ENCODE results near the gene TNFSF8. TPM values are rescaled to one million over a fixed set of nuclear protein-coding genes. Genes with fewer than 3 reads are reported as not detected.
A peak's percentile ranks its signal among the peaks of the same experiment; 100 is the strongest.

The TNFSF8 gene, protein sequence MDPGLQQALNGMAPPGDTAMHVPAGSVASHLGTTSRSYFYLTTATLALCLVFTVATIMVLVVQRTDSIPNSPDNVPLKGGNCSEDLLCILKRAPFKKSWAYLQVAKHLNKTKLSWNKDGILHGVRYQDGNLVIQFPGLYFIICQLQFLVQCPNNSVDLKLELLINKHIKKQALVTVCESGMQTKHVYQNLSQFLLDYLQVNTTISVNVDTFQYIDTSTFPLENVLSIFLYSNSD
- 148 and 150 TPM in 2 replicates for total RNA-seq

- Mint-ChIP-seq H3K27ac (peak within 1 kb of the TSS; percentile 99), H3K4me3 (peak within 1 kb of the TSS; percentile 90), H3K27me3 (no peaks in the 10 kb centered on the region), H3K36me3 (ENCODE audit: low read depth) (peaks cover 43% of the 10 kb centered on the region), H3K9me3 (peaks cover 3% of the 10 kb centered on the region), H3K4me1 (peaks cover 59% of the 10 kb centered on the region)
- intact Hi-C loops (cut with micrococcal nuclease): loop anchor here (1.0 to 10.0 kb wide), 6 partner anchors 8 to 425 kb away; partner anchors contain the start of gene WHRN
- peak; percentile 94 for DNase-seq
Observed at GRCh38 chr9:114930056-114930812, at the start of gene TNFSF8. Gene TNFSF8 (minus strand): TSS chr9:114930591. CDS start chr9:114930303, 288 bp downstream.

DNA sequence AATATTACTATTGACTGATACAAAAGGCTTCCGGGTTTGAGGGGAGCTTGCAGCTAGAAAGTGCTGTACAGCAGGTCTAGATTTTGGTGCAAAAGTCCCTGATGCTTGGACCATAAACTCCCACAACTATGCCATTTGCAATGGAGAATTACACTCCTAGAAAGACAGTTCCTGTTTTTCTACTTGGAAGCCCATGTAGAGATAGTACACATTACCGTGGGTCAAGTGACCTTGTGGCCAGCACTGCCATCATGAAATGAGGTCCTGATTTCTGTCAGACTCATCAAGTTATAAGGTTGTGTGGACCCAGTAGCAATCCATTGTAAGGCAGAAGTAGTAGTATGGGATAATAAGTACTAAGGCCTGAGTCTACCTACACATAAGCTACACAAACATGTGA is 42.8 kb upstream of the TNFSF8 start:
- Mint-ChIP-seq H3K9me3 (peaks cover 15% of the 10 kb centered on the region), H3K27ac (no peak overlapping the region), H3K27me3 (peaks cover 2% of the 10 kb centered on the region), H3K4me3 (no peak overlapping the region), H3K4me1 (peaks cover 17% of the 10 kb centered on the region), H3K36me3 (ENCODE audit: low read depth) (peaks cover 9% of the 10 kb centered on the region)
- intact Hi-C loops (cut with micrococcal nuclease): no loop called here
- peak; percentile 34 for DNase-seq

- Mint-ChIP-seq H3K9me3 (peaks cover 11% of the 10 kb centered on the region), H3K4me1 (peaks cover 22% of the 10 kb centered on the region), H3K27me3 (peaks cover 1% of the 10 kb centered on the region), H3K4me3 (no peak overlapping the region), H3K27ac (no peak overlapping the region), H3K36me3 (ENCODE audit: low read depth) (peaks cover 9% of the 10 kb centered on the region)
- intact Hi-C loops (cut with micrococcal nuclease): no loop called here
- DNase-seq: no peak
Observed at GRCh38 chr9:114972510-114973136, 42.2 kb upstream of the TNFSF8 start.

DNA sequence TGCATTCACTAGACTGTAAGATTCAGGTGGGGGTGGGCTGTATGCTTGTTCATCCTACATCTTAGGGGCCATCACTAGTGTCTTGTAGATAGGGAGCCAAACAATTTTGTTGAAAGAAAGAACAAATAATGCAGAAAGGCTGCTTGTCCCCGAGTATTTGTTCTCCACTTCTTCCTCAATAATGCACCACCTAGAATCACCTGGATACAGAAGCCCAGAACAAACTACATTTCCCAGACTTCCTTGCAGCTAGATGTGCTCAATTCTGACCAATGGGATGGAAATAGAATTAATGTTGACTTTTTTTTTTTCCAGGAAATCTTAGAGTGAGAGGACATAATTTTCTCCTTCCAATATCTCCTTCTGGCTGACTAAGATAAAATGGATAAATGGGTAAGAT is 38.9 kb upstream of the TNFSF8 start:
- no peak for DNase-seq
- intact Hi-C loops (cut with micrococcal nuclease): no loop called here
- H3K4me1 Mint-ChIP-seq: peaks cover 20% of the 10 kb centered on the region
- no peak overlapping the region for H3K4me3 Mint-ChIP-seq
- H3K36me3 Mint-ChIP-seq (ENCODE audit: low read depth): peaks cover 7% of the 10 kb centered on the region
- peak overlapping the region; percentile 36 for H3K27ac Mint-ChIP-seq
- H3K9me3 Mint-ChIP-seq: peaks cover 11% of the 10 kb centered on the region
- H3K27me3 Mint-ChIP-seq: no peaks in the 10 kb centered on the region

DNA sequence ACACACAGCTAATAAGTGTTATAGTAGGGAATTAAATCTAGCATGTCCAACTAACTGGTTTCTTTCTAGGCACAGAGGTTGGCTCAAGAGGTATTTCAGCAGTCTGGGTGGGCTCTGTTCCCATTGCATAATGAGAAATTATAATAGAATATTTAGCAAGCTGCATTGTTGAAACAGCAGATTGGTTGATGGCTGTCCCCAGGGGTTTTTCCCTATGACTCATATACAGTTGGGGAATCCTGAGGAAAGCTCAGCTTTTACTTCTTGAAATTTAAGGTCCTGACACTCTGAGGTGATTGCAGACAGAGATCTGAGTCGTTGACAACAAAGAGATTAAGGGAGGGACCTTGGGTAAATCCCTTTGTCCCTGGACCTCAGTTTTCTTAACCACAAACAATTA is 38.3 kb upstream of the TNFSF8 start:
- peaks cover 11% of the 10 kb centered on the region for H3K36me3 Mint-ChIP-seq (ENCODE audit: low read depth)
- H3K27me3 Mint-ChIP-seq: no peaks in the 10 kb centered on the region
- intact Hi-C loops (cut with micrococcal nuclease): loop anchor here (1.0 kb wide), 2 partner anchors 10 to 21 kb away; no protein-coding TSS in a partner anchor
- peaks cover 12% of the 10 kb centered on the region for H3K9me3 Mint-ChIP-seq
- no peak overlapping the region for H3K4me3 Mint-ChIP-seq
- peak overlapping the region; percentile 62 for H3K27ac Mint-ChIP-seq
- no peak for DNase-seq
- peaks cover 20% of the 10 kb centered on the region for H3K4me1 Mint-ChIP-seq

- DNase-seq: no peak
- peaks cover 26% of the 10 kb centered on the region for H3K36me3 Mint-ChIP-seq (ENCODE audit: low read depth)
- H3K27me3 Mint-ChIP-seq: no peaks in the 10 kb centered on the region
- no peak overlapping the region for H3K4me3 Mint-ChIP-seq
- intact Hi-C loops (cut with micrococcal nuclease): no loop called here
- H3K27ac Mint-ChIP-seq: no peak overlapping the region
- peaks cover 24% of the 10 kb centered on the region for H3K4me1 Mint-ChIP-seq
- H3K9me3 Mint-ChIP-seq: peaks cover 24% of the 10 kb centered on the region
Observed at GRCh38 chr9:114965564-114965963, 35.2 kb upstream of the TNFSF8 start.

DNA sequence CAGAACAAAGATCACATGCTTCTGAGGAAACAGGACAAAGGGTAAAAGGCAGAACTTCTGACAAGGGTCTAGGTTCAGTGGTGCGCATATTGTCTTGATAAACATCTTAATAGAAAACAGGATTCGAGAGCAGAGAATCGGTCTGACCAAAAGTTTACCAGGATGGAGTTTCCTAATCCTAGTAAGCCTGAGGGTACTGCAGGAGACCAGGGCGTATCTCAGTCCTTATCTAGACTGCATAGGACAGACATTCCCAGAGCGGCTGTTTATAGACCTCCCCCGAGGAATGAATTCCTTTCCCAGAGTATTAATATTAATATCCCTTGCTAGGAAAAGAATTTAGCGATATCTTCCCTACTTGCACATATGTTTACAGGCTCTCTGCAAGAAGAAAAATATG is 32.4 kb upstream of the TNFSF8 start:
- H3K9me3 Mint-ChIP-seq: peaks cover 29% of the 10 kb centered on the region

DNA sequence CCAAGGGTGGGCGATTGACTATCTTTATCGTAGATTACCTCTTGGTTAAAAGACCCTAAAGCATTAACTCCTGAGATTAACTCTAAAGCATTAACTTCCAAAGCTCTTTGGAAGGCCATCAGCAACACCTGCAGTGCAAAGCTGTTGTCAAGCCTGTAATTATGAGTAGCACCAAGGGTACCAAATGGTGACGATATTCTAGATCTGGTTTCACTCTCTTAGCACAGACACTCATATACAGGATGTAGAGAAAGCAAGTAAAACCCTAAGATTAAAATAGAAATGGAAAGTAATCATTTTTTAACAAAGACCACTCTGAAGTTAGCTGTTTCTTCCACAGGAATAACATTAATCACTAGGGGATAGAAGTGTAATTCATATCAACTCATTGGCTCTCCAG is 29.9 kb upstream of the TNFSF8 start:
- intact Hi-C loops (cut with micrococcal nuclease): no loop called here
- Mint-ChIP-seq H3K27me3 (no peaks in the 10 kb centered on the region), H3K4me3 (no peak overlapping the region), H3K9me3 (peaks cover 29% of the 10 kb centered on the region), H3K27ac (peak overlapping the region; percentile 98), H3K36me3 (ENCODE audit: low read depth) (peaks cover 40% of the 10 kb centered on the region), H3K4me1 (peaks cover 46% of the 10 kb centered on the region)
- no peak for DNase-seq

More for the DNA sequence above, 32.4 kb upstream of the TNFSF8 start:
- no peak for DNase-seq
- Mint-ChIP-seq H3K36me3 (ENCODE audit: low read depth) (peaks cover 42% of the 10 kb centered on the region), H3K4me3 (no peak overlapping the region), H3K4me1 (peaks cover 31% of the 10 kb centered on the region), H3K27ac (no peak overlapping the region), H3K27me3 (no peaks in the 10 kb centered on the region)
- intact Hi-C loops (cut with micrococcal nuclease): no loop called here

DNA sequence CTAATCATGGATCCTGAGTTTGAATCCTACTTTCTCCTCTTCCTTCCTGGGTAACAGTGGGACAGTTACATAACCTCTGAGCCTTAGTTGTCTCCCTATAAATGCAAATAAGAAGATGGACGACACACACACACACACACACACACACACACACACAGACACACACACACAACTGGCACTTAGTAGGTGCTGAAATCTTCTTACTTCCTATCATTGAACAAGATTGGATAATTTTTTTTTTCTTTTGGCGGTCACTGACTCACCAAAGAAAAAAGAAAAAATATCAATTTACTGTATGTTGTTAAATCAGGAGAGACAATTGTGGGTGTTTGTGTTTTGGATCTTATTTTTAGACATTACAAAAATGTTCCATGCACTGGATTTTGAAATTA is 28.4 kb upstream of the TNFSF8 start:
- Mint-ChIP-seq H3K4me1 (peaks cover 53% of the 10 kb centered on the region), H3K36me3 (ENCODE audit: low read depth) (peaks cover 37% of the 10 kb centered on the region), H3K4me3 (peak overlapping the region; percentile 72), H3K27me3 (no peaks in the 10 kb centered on the region), H3K9me3 (peaks cover 21% of the 10 kb centered on the region), H3K27ac (peak overlapping the region; percentile 98)
- DNase-seq: no peak
- intact Hi-C loops (cut with micrococcal nuclease): loop anchor here (1.0 to 5.0 kb wide), 10 partner anchors 9 to 262 kb away; partner anchors contain the start of gene TNFSF8

GRCh38 chr9:114958021-114958843 is 27.8 kb upstream of the TNFSF8 start:
- H3K4me3 Mint-ChIP-seq: peak overlapping the region; percentile 72
- peak overlapping the region; percentile 98 for H3K27ac Mint-ChIP-seq

GRCh38 chr9:114957558-114957957 is 27.2 kb upstream of the TNFSF8 start:
- peaks cover 32% of the 10 kb centered on the region for H3K36me3 Mint-ChIP-seq (ENCODE audit: low read depth)
- intact Hi-C loops (cut with micrococcal nuclease): loop anchor here (5.0 kb wide), 1 partner anchor 35 kb away; no protein-coding TSS in a partner anchor
- H3K27ac Mint-ChIP-seq: peak overlapping the region; percentile 98
- no peak for DNase-seq
- no peaks in the 10 kb centered on the region for H3K27me3 Mint-ChIP-seq
- peaks cover 16% of the 10 kb centered on the region for H3K9me3 Mint-ChIP-seq
- peak overlapping the region; percentile 72 for H3K4me3 Mint-ChIP-seq
- peaks cover 59% of the 10 kb centered on the region for H3K4me1 Mint-ChIP-seq

More at GRCh38 chr9:114958021-114958843, 27.8 kb upstream of the TNFSF8 start:
- H3K36me3 Mint-ChIP-seq (ENCODE audit: low read depth): peaks cover 34% of the 10 kb centered on the region
- intact Hi-C loops (cut with micrococcal nuclease): loop anchor here (1.0 to 5.0 kb wide), 10 partner anchors 10 to 261 kb away; partner anchors contain the start of gene TNFSF8
- H3K27me3 Mint-ChIP-seq: no peaks in the 10 kb centered on the region
- peak; percentile 85 for DNase-seq
- peaks cover 21% of the 10 kb centered on the region for H3K9me3 Mint-ChIP-seq
- H3K4me1 Mint-ChIP-seq: peaks cover 59% of the 10 kb centered on the region

GRCh38 chr9:114954956-114955582 is 24.7 kb upstream of the TNFSF8 start:
- Mint-ChIP-seq H3K36me3 (ENCODE audit: low read depth) (peaks cover 11% of the 10 kb centered on the region), H3K4me1 (peaks cover 54% of the 10 kb centered on the region), H3K27ac (no peak overlapping the region), H3K27me3 (no peaks in the 10 kb centered on the region), H3K9me3 (peaks cover 9% of the 10 kb centered on the region), H3K4me3 (no peak overlapping the region)
- DNase-seq: peak; percentile 43
- intact Hi-C loops (cut with micrococcal nuclease): loop anchor here (5.0 kb wide), 1 partner anchor 33 kb away; no protein-coding TSS in a partner anchor

GRCh38 chr9:114953959-114954358 is 23.6 kb upstream of the TNFSF8 start:
- H3K4me3 Mint-ChIP-seq: no peak overlapping the region

More at GRCh38 chr9:114953959-114954358, 23.6 kb upstream of the TNFSF8 start:
- Mint-ChIP-seq H3K4me1 (peaks cover 43% of the 10 kb centered on the region), H3K36me3 (ENCODE audit: low read depth) (peaks cover 1% of the 10 kb centered on the region), H3K27ac (peak overlapping the region; percentile 49), H3K9me3 (no peaks in the 10 kb centered on the region), H3K27me3 (no peaks in the 10 kb centered on the region)
- DNase-seq: peak; percentile 56
- intact Hi-C loops (cut with micrococcal nuclease): no loop called here
